Gastrocnemius medialis (tissue), 4 donors: ENCODE data around the gene CACNA1D.

ENCODE experiments used
- POLR2A ChIP-seq, 2 donors: fragments of 450-650 bp; IDR thresholded peaks; one replicate each; pipeline ENCODE4 v1.6.1; 2017; ENCODE audit warnings: antibody characterized with exemption in 2 of 2, mild to moderate bottlenecking in 2 of 2, moderate library complexity in 2 of 2
- TF ChIP-seq, protein P1 (sequence below), 5 experiments: fragments of 450-650 bp in 3 of 5; fragments of 200-600 bp in 2 of 5; sonication (generic) in 2 of 5; IDR thresholded peaks in 4 of 5; conservative IDR thresholded peaks in 1 of 5; 1 replicate in 4 of 5; 2 replicates in 1 of 5; pipeline ENCODE4 v1.5.1; 2016 to 2019; ENCODE audit warnings: antibody characterized with exemption in 5 of 5, mild to moderate bottlenecking in 3 of 5, moderate library complexity in 3 of 5

GRCh38 chr3:53713626-53714025, 219.2 kb downstream of the CACNA1D start:
- TF ChIP-seq POLR2A (IDR thresholded peaks at IDR 0.05) = no peak
- TF ChIP-seq, protein P1, sequence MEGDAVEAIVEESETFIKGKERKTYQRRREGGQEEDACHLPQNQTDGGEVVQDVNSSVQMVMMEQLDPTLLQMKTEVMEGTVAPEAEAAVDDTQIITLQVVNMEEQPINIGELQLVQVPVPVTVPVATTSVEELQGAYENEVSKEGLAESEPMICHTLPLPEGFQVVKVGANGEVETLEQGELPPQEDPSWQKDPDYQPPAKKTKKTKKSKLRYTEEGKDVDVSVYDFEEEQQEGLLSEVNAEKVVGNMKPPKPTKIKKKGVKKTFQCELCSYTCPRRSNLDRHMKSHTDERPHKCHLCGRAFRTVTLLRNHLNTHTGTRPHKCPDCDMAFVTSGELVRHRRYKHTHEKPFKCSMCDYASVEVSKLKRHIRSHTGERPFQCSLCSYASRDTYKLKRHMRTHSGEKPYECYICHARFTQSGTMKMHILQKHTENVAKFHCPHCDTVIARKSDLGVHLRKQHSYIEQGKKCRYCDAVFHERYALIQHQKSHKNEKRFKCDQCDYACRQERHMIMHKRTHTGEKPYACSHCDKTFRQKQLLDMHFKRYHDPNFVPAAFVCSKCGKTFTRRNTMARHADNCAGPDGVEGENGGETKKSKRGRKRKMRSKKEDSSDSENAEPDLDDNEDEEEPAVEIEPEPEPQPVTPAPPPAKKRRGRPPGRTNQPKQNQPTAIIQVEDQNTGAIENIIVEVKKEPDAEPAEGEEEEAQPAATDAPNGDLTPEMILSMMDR (IDR thresholded peaks at IDR 0.05 in 4 of 5, conservative IDR thresholded peaks at IDR 0.05 in 1 of 5) = no peak
